Activated CD8-positive, alpha-beta T cell treated with anti-CD3 and anti-CD28 coated beads for 36 hours (primary cell): Measurements from ENCODE around the gene SLC25A43. TPM values are rescaled to one million over a fixed set of nuclear protein-coding genes. Genes with fewer than 3 reads are reported as not detected.
"Not testable (repeated sequence)": the region's sequence is repeated elsewhere in the genome, so short reads cannot be mapped to it uniquely, and the experiment has no call there.

Experiments
- ATAC-seq: fragments of 200-7000 bp; cut with Tn5 transposase; one replicate; pipeline ENCODE4 v1.10.0; 2021; ENCODE audit warnings: mild to moderate bottlenecking, moderate library complexity
- CTCF ChIA-PET: fragments of 350-600 bp; sonication (Branson Sonifier 250); formaldehyde crosslinking; loops from one replicate; lab custom pipeline; 2021; ENCODE audit warnings: antibody characterized with exemption; lab: Charles Lee
- POLR2A ChIA-PET: fragments of 350-600 bp; sonication (Branson Sonifier 250); formaldehyde crosslinking; loops from one replicate; lab custom pipeline; 2021; ENCODE audit warnings: antibody characterized with exemption; lab: Charles Lee
- DNase-seq: peaks from one replicate; pipeline ENCODE4 v3.0.0-alpha.2; 2020
- H3K27ac Mint-ChIP-seq: one replicate; pipeline ENCODE4 v1.8.0; 2021; ENCODE audit warnings: mild to moderate bottlenecking, mixed read lengths
- H3K27me3 Mint-ChIP-seq: one replicate; pipeline ENCODE4 v1.8.0; 2021; ENCODE audit warnings: mixed read lengths
- H3K36me3 Mint-ChIP-seq: one replicate; pipeline ENCODE4 v1.8.0; 2021; ENCODE audit warnings: low read depth, mixed read lengths
- H3K4me1 Mint-ChIP-seq: one replicate; pipeline ENCODE4 v1.8.0; 2021; ENCODE audit warnings: low read depth, mixed read lengths
- H3K4me3 Mint-ChIP-seq: one replicate; pipeline ENCODE4 v1.8.0; 2021; ENCODE audit warnings: mild to moderate bottlenecking, moderate library complexity, mixed read lengths
- H3K9me3 Mint-ChIP-seq: one replicate; pipeline ENCODE4 v1.8.0; 2021; ENCODE audit warnings: mixed read lengths
- CTCF ChIP-seq: fragments of 200-600 bp; IDR thresholded peaks from one replicate; pipeline ENCODE4 v1.8.0; 2022; ENCODE audit warnings: antibody characterized with exemption, mild to moderate bottlenecking
- intact Hi-C: fragments of 100-400 bp; cut with micrococcal nuclease; formaldehyde crosslinking; loops from one replicate; pipeline ENCODE4 v1.10.0; 2022
- total RNA-seq, 2 experiments: library from RNA; stranded (reverse); gene quantifications; one replicate each; pipeline ENCODE4 v1.2.3, GENCODE V29; 2021

SLC25A43 gene
- total RNA-seq, 2 experiments from 2014 or later = 5.3 to 5.6 TPM

GRCh38 chrX:119492463-119492862 lies 93.3 kb downstream of the SLC25A43 start:
- Mint-ChIP-seq H3K9me3 (no peaks in the 10 kb centered on the region), H3K36me3 (no peaks in the 10 kb centered on the region), H3K27me3 (no peaks in the 10 kb centered on the region), H3K27ac (no peak overlapping the region), H3K4me3 (no peak overlapping the region), H3K4me1 (peaks cover 6% of the 10 kb centered on the region)
- no peak for TF ChIP-seq CTCF
- DNase-seq (no peak), ATAC-seq (no peak)
- CTCF ChIA-PET = interaction anchor here (2.7 kb wide), 1 partner anchor 10 kb away, joined by 14 read pairs; no protein-coding TSS in a partner anchor
- POLR2A ChIA-PET = no interaction called here
- intact Hi-C loops = no loop called here

- ATAC-seq, H3K4me3 Mint-ChIP-seq, H3K36me3 Mint-ChIP-seq, H3K27ac Mint-ChIP-seq, intact Hi-C loops, POLR2A ChIA-PET, DNase-seq, H3K27me3 Mint-ChIP-seq, H3K4me1 Mint-ChIP-seq, H3K9me3 Mint-ChIP-seq: not testable (repeated sequence)
- CTCF ChIA-PET = interaction anchor here (0.7 to 1.2 kb wide), 2 partner anchors 10 to 11 kb away, joined by 3 to 4 read pairs; no protein-coding TSS in a partner anchor
Measured at GRCh38 chrX:119493851-119494495, 94.8 kb downstream of the SLC25A43 start.

- Mint-ChIP-seq H3K9me3 (no peaks in the 10 kb centered on the region), H3K27me3 (no peaks in the 10 kb centered on the region), H3K4me1 (peaks cover 6% of the 10 kb centered on the region), H3K36me3 (no peaks in the 10 kb centered on the region), H3K27ac (no peak overlapping the region), H3K4me3 (no peak overlapping the region)
- ATAC-seq (no peak), DNase-seq (no peak)
- ChIA-PET POLR2A (interaction anchor here (0.9 kb wide), 1 partner anchor 14 kb away, joined by 4 read pairs; no protein-coding TSS in a partner anchor), CTCF (interaction anchor here (0.7 to 1.6 kb wide), 3 partner anchors 13 to 18 kb away, joined by 3 to 8 read pairs (median 6); no protein-coding TSS in a partner anchor)
- intact Hi-C loops = no loop called here
- no peak for TF ChIP-seq CTCF
Measured at GRCh38 chrX:119495734-119496726, 96.9 kb downstream of the SLC25A43 start.

- ChIA-PET POLR2A (no interaction called here), CTCF (interaction anchor here (1.3 kb wide), 2 partner anchors 14 to 19 kb away, joined by 4 to 6 read pairs; no protein-coding TSS in a partner anchor)
- no peaks in the 10 kb centered on the region for H3K36me3 Mint-ChIP-seq
- H3K4me3 Mint-ChIP-seq = no peak overlapping the region
- H3K27ac Mint-ChIP-seq = no peak overlapping the region
- no peaks in the 10 kb centered on the region for H3K9me3 Mint-ChIP-seq
- DNase-seq (no peak), ATAC-seq (no peak)
- H3K4me1 Mint-ChIP-seq = peaks cover 12% of the 10 kb centered on the region
- intact Hi-C loops = no loop called here
- TF ChIP-seq CTCF = no peak
- H3K27me3 Mint-ChIP-seq = no peaks in the 10 kb centered on the region
Measured at GRCh38 chrX:119497185-119497584, 98.0 kb downstream of the SLC25A43 start.

DNA sequence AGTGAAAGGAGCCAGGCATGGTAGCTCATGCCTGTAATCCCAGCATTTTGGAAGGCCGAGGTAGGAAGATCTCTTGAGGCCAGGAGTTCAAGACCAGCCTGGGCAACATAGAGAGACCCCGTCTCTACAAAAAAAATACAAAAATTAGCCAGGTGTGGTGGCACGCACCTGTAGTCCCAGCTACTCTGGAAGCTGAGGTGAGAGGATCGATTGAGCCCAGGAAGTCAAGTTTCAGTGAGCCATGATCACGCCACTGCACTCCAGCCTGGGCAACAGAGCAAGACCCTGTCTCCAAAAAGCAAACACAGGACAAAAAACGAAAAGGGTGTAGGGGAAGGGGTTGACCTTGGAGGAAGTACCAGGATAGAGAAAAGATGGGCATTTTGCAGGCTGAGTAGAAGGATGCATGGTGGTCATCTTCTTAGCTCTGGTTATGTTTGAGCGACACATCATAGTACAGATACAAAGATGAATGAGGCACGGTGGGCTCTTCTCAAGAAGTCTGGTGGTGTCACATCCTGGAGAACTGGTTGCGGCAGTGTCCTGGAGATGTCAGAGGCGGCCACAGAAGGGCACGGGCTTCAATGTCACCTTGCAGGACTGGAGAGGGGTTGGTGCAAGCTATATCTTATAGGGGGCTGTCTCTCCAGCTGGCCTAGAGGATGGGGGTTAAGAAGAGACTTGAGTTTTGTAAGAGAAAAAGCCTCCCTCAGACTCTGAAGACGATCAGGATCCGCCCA lies 101.1 kb downstream of the SLC25A43 start:
- intact Hi-C loops = no loop called here
- CTCF ChIA-PET = interaction anchor here (0.6 to 1.7 kb wide), 4 partner anchors 10 to 31 kb away, joined by 3 to 8 read pairs (median 3); no protein-coding TSS in a partner anchor
- H3K4me1 Mint-ChIP-seq = peaks cover 21% of the 10 kb centered on the region

More for the DNA sequence above, 101.1 kb downstream of the SLC25A43 start:
- TF ChIP-seq CTCF = no peak
- ATAC-seq (no peak), DNase-seq (no peak)
- H3K9me3 Mint-ChIP-seq = no peaks in the 10 kb centered on the region
- H3K27me3 Mint-ChIP-seq = no peaks in the 10 kb centered on the region
- no peaks in the 10 kb centered on the region for H3K36me3 Mint-ChIP-seq
- no peak overlapping the region for H3K27ac Mint-ChIP-seq
- H3K4me3 Mint-ChIP-seq = no peak overlapping the region
- POLR2A ChIA-PET = no interaction called here
